DND-41 (cell line): ENCODE data around the gene CTSW.

Experiments used
- CTCF ChIP-seq: IDR thresholded peaks from 2 replicates; pipeline ENCODE4 v1.5.1; 2012; ENCODE audit warnings: borderline replicate concordance, low read length, moderate library complexity, mild to moderate bottlenecking; ENCODE audit not compliant: poor library complexity, severe bottlenecking; ENCODE audit errors: extremely low read depth
- EZH2 ChIP-seq: IDR thresholded peaks from 3 replicates; pipeline ENCODE4 v1.6.1; 2012; ENCODE audit warnings: borderline replicate concordance, low read depth, mild to moderate bottlenecking, moderate library complexity, low read length, inconsistent platforms; ENCODE audit not compliant: severe bottlenecking

- no peak for TF ChIP-seq EZH2
- TF ChIP-seq CTCF, result peak; percentile 31
Measured at GRCh38 chr11:65931773-65932557, 52.3 kb downstream of the CTSW start.
